Measurements from ENCODE around the gene TSPAN13. TPM values are rescaled to one million over a fixed set of nuclear protein-coding genes. Genes with fewer than 3 reads are reported as not detected.

TSPAN13 gene
- total RNA-seq, 1 donor from 2014 or later, result 112 TPM

DNA sequence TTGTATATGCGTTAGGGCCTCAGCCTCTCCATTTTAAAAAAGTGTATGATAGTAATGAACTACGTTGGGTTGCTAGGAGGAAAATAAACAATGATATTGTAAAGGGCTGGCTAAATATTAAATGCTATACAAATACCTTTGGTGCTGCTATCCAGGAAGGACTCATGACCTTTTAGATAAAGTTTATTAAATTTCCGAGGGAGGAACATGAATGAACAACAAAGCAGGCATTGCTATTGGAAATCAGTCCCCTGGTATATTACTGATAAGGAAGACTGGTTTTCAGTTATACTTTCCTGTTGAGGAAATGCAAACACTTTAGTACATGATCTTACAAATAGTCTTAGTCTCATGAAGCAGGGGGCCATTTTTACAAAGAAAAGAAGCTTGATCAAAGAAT lies 68.5 kb downstream of the TSPAN13 start:
- Mint-ChIP-seq H3K4me1 (ENCODE audit: low read depth) (peaks cover 30% of the 10 kb centered on the region), H3K36me3 (ENCODE audit: insufficient read depth) (peaks cover 4% of the 10 kb centered on the region)

DNA sequence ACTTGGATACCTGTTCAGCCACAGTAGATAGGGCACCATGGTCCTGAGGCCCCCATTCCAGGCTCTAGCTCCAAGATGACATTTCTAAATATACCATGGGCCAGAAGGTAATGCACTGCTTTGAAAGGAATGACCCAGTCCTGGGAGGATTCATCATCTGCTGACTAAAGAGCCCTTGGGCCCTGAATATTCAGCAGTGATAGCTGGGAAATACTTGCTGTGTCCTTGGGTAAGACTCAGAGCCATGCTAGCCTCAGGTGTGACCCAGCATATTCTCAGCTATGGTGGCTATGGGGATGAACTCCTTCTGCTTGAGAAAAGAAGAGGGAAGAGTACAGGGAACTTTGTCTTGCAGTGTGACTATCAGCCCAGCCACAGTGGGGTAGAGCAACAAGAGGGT lies 72.5 kb downstream of the TSPAN13 start:
- H3K27me3 Mint-ChIP-seq, result no peaks in the 10 kb centered on the region
- H3K9me3 Mint-ChIP-seq (ENCODE audit: low read depth), result peaks cover 30% of the 10 kb centered on the region
- no peak overlapping the region for H3K4me3 Mint-ChIP-seq (ENCODE audit: low read depth)
- no peak overlapping the region for H3K27ac Mint-ChIP-seq
- DNase-seq (ENCODE audit: low spot score, unreplicated experiment), result no peak
- peaks cover 9% of the 10 kb centered on the region for H3K36me3 Mint-ChIP-seq (ENCODE audit: insufficient read depth)
- peaks cover 20% of the 10 kb centered on the region for H3K4me1 Mint-ChIP-seq (ENCODE audit: low read depth)
- TF ChIP-seq, protein P1, sequence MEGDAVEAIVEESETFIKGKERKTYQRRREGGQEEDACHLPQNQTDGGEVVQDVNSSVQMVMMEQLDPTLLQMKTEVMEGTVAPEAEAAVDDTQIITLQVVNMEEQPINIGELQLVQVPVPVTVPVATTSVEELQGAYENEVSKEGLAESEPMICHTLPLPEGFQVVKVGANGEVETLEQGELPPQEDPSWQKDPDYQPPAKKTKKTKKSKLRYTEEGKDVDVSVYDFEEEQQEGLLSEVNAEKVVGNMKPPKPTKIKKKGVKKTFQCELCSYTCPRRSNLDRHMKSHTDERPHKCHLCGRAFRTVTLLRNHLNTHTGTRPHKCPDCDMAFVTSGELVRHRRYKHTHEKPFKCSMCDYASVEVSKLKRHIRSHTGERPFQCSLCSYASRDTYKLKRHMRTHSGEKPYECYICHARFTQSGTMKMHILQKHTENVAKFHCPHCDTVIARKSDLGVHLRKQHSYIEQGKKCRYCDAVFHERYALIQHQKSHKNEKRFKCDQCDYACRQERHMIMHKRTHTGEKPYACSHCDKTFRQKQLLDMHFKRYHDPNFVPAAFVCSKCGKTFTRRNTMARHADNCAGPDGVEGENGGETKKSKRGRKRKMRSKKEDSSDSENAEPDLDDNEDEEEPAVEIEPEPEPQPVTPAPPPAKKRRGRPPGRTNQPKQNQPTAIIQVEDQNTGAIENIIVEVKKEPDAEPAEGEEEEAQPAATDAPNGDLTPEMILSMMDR (IDR thresholded peaks at IDR 0.05; ENCODE audit: unreplicated experiment), result no peak

More for the DNA sequence above, 68.5 kb downstream of the TSPAN13 start:
- Mint-ChIP-seq H3K27me3 (no peaks in the 10 kb centered on the region), H3K4me3 (ENCODE audit: low read depth) (peak overlapping the region; percentile 4), H3K9me3 (ENCODE audit: low read depth) (peaks cover 12% of the 10 kb centered on the region), H3K27ac (peak overlapping the region; percentile 72)
- TF ChIP-seq, protein P1 (IDR thresholded peaks at IDR 0.05; ENCODE audit: unreplicated experiment), result no peak
- no peak for DNase-seq (ENCODE audit: low spot score, unreplicated experiment)

DNA sequence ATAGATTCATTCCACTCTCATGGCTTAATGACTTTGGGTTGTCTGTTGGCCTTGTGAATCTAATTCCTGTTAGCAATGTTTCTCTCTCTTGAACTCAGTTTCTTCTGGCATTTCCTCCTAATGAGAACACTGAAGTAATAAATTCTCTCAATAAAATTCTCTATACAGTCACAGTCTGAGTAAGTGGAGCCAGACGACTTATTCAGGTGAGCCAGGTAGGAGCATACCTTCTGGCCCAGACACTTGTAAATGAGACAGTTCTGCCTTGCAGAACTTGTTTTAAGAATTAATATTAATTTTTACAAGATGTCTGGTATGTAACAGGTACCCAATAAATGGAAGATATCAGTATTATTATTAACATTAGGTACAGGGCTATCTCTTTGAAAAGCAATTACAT lies 79.8 kb downstream of the TSPAN13 start:
- H3K4me3 Mint-ChIP-seq (ENCODE audit: low read depth), result no peak overlapping the region

More for the DNA sequence above, 79.8 kb downstream of the TSPAN13 start:
- DNase-seq (ENCODE audit: low spot score, unreplicated experiment), result no peak
- Mint-ChIP-seq H3K27ac (no peak overlapping the region), H3K36me3 (ENCODE audit: insufficient read depth) (peaks cover 7% of the 10 kb centered on the region), H3K4me1 (ENCODE audit: low read depth) (peaks cover 14% of the 10 kb centered on the region), H3K27me3 (no peaks in the 10 kb centered on the region), H3K9me3 (ENCODE audit: low read depth) (peaks cover 29% of the 10 kb centered on the region)
- TF ChIP-seq, protein P1 (IDR thresholded peaks at IDR 0.05; ENCODE audit: unreplicated experiment), result no peak

Other genes starting within 250 kb of the TSPAN13 start
- gene LRRC72, start 226.9 kb upstream of the TSPAN13 start, total RNA-seq, result not detected in 2 replicates
- 26.4 and 26.5 TPM in 2 replicates for gene ANKMY2, start 108.0 kb upstream of the TSPAN13 start, total RNA-seq
- 72.7 and 75.6 TPM in 2 replicates for gene BZW2, start 107.6 kb upstream of the TSPAN13 start, total RNA-seq
- 25.8 and 56.3 TPM in 2 replicates for gene AGR2, start 51.2 kb downstream of the TSPAN13 start, total RNA-seq
- 5.8 and 13.3 TPM in 2 replicates for gene AGR3, start 128.2 kb downstream of the TSPAN13 start, total RNA-seq